PFSK-1 (cell line): ENCODE results near the gene KDM3B.

ENCODE experiments used
- FOXP2 ChIP-seq: optimal IDR thresholded peaks from 2 replicates; pipeline ENCODE3; 2011; ENCODE audit warnings: borderline replicate concordance, control low read depth, inconsistent platforms; ENCODE audit not compliant: insufficient read depth; ENCODE audit errors: extremely low read length, extremely low read depth
- POLR2AphosphoS5 ChIP-seq: IDR thresholded peaks from 2 replicates; pipeline ENCODE4 v1.6.1; 2012; ENCODE audit warnings: low read depth, mild to moderate bottlenecking, control low read depth, low read length, moderate library complexity
- SIN3A ChIP-seq: IDR thresholded peaks from 2 replicates; pipeline ENCODE4 v1.6.1; 2012; ENCODE audit warnings: mild to moderate bottlenecking, low read length, moderate library complexity, borderline replicate concordance; ENCODE audit not compliant: insufficient read depth
- TAF1 ChIP-seq: IDR thresholded peaks from 2 replicates; pipeline ENCODE4 v1.6.1; 2012; ENCODE audit warnings: low read length, control low read depth, borderline replicate concordance; ENCODE audit not compliant: insufficient read depth
- TF ChIP-seq, protein P1 (sequence below), 2 experiments: IDR thresholded peaks; 2 replicates each; pipeline versions ENCODE4 v1.6.1 to v1.8.0; 2011 to 2012; ENCODE audit warnings: low read depth in 2 of 2, low read length in 2 of 2, control low read depth in 1 of 2, inconsistent platforms in 1 of 2, mild to moderate bottlenecking in 1 of 2, moderate library complexity in 1 of 2; ENCODE audit not compliant: insufficient read depth in 1 of 2

Gene KDM3B

DNA sequence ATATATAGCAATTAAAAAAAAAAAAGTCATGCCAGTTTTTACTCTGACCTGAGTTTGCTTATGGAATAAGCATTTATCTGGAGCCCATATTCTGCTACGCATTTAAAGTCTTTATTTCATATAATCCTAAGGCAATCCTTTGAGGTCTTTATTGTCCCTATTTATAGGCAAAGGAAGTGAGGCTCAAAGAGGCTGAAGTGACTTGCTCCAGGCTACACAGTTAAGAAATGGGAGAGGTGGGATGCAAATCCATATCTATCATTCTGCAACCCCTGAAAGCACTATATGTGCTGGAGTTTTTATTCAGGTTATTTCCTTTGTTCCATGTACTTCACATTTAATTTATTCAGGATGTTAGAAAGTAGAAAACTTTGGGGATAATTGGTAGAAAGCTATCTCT lies 12.1 kb downstream of the KDM3B start:
- no peak for TF ChIP-seq TAF1
- TF ChIP-seq FOXP2 = no peak
- TF ChIP-seq SIN3A = no peak
- TF ChIP-seq POLR2AphosphoS5 = no peak
- TF ChIP-seq, protein P1, sequence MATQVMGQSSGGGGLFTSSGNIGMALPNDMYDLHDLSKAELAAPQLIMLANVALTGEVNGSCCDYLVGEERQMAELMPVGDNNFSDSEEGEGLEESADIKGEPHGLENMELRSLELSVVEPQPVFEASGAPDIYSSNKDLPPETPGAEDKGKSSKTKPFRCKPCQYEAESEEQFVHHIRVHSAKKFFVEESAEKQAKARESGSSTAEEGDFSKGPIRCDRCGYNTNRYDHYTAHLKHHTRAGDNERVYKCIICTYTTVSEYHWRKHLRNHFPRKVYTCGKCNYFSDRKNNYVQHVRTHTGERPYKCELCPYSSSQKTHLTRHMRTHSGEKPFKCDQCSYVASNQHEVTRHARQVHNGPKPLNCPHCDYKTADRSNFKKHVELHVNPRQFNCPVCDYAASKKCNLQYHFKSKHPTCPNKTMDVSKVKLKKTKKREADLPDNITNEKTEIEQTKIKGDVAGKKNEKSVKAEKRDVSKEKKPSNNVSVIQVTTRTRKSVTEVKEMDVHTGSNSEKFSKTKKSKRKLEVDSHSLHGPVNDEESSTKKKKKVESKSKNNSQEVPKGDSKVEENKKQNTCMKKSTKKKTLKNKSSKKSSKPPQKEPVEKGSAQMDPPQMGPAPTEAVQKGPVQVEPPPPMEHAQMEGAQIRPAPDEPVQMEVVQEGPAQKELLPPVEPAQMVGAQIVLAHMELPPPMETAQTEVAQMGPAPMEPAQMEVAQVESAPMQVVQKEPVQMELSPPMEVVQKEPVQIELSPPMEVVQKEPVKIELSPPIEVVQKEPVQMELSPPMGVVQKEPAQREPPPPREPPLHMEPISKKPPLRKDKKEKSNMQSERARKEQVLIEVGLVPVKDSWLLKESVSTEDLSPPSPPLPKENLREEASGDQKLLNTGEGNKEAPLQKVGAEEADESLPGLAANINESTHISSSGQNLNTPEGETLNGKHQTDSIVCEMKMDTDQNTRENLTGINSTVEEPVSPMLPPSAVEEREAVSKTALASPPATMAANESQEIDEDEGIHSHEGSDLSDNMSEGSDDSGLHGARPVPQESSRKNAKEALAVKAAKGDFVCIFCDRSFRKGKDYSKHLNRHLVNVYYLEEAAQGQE (IDR thresholded peaks at IDR 0.05; ENCODE audit: insufficient read depth in 1 of 2, low read depth in 2 of 2, low read length in 2 of 2) = no peak

DNA sequence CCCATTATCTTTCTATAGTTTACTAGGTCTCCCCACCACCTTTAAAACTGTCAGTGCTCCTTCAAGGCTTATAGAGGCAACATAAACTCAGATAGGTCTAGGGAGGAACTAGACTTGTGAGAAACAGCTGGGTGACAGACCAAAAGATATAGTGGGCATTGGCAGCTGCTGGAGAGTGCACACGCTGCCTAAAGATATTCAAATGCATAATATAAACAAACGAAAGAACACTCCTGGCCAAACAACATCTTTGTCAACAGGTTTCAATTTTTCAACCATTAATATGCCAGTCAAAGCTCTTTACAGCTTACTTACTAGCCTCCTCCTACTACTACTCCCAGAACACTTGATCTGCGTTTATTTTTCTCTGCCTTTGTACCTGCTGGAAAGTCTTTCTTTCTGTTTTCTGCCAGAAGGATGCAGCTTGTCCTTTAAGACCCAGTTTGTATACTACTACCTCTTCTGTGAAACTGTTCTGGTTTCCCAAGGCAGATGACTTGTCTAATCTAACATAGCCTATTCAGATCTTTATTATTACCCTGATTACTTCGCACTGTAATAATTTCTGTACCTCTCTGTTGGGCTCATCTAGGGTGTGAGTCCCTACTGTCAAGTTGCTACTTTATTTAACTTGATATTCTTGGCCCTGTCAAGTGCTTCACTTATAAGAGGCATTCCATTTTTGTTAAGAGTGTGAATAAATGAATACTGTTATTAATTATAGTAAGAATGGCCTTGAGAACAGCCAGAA lies 14.3 kb downstream of the KDM3B start:
- no peak for TF ChIP-seq FOXP2
- TF ChIP-seq POLR2AphosphoS5 = no peak
- TF ChIP-seq, protein P1 (IDR thresholded peaks at IDR 0.05; ENCODE audit: insufficient read depth in 1 of 2, low read depth in 2 of 2, low read length in 2 of 2) = no peak
- no peak for TF ChIP-seq SIN3A
- no peak for TF ChIP-seq TAF1

DNA sequence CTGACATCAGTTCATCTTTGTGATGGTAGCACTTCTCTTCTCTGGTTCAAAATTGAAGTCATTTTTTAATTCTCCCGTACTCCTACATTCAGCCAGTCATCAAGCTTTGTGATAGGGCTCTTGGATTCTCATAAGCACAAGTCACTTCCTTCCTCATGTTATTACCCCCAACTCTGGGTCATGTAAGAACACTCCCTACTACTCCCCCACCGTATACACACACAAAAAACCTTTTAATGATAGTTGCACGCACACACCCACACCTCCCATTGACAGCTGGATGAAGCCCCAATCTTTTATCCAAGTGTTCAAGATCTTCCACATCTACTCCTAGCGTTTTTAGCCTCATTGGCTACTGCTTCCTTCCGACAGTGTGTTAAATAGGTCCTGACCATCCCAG lies 16.8 kb downstream of the KDM3B start:
- TF ChIP-seq FOXP2 = no peak
- TF ChIP-seq, protein P1 (IDR thresholded peaks at IDR 0.05; ENCODE audit: insufficient read depth in 1 of 2, low read depth in 2 of 2, low read length in 2 of 2) = no peak

DNA sequence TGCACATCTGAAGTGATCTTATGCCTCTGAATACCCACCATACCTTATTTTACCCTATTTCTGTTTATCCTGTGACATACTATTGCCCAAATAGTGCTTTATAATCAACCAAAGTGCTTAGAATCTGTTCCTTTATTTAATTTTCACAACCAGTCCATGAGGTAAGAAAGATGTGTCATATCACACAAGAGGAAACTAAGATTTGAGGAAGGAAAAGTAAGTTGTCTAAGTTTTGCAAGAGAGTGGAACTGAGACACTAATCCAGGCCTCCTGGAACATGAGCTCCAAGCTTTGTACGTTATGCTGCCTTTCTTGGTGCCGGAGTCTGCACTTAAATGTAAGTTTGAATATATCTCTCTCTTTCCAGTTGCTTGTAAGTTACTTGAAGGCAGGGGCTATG lies 17.2 kb downstream of the KDM3B start:
- TF ChIP-seq FOXP2 (no peak), POLR2AphosphoS5 (no peak), TAF1 (no peak), SIN3A (no peak)
- TF ChIP-seq, protein P1 (IDR thresholded peaks at IDR 0.05; ENCODE audit: insufficient read depth in 1 of 2, low read depth in 2 of 2, low read length in 2 of 2) = no peak

DNA sequence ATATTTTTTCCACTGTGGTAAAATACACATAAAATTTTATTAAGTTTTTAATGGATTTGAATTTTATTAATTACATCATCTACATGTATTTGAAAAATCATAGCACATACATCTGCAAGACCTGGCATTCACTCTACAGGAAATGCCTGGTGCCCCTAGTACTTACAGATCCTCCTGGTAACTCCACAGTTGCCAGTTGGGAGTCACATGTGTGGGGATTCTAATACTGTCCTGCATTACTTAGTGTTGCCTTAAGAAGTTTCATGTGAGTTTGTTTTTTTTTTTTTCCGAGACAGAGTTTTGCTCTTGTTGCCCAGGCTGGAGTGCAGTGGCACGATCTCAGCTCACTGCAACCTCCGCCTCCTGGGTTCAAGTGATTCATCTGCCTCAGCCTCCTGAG lies 18.1 kb downstream of the KDM3B start:
- TF ChIP-seq FOXP2 = no peak
- no peak for TF ChIP-seq SIN3A
- no peak for TF ChIP-seq POLR2AphosphoS5
- TF ChIP-seq, protein P1 (IDR thresholded peaks at IDR 0.05; ENCODE audit: insufficient read depth in 1 of 2, low read depth in 2 of 2, low read length in 2 of 2) = no peak
- TF ChIP-seq TAF1 = no peak
